C4-2B (cell line): ENCODE results near the gene STK32C.
A peak's percentile ranks its signal among the peaks of the same experiment; 100 is the strongest.
"Not testable (repeated sequence)": the region's sequence is repeated elsewhere in the genome, so short reads cannot be mapped to it uniquely, and the experiment has no call there.

Experiments used
- H3K27ac ChIP-seq: fragments of 450-650 bp; 2 replicates; pipeline ENCODE4 v1.5.1; 2017
- ZFX ChIP-seq: fragments of 450-650 bp; IDR thresholded peaks from 2 replicates; pipeline ENCODE4 v1.6.1; 2017
- TF ChIP-seq, protein P1 (sequence below): fragments of 450-650 bp; conservative IDR thresholded peaks from 2 replicates; pipeline ENCODE4 v1.5.1; 2017; ENCODE audit warnings: mild to moderate bottlenecking

The STK32C gene

DNA sequence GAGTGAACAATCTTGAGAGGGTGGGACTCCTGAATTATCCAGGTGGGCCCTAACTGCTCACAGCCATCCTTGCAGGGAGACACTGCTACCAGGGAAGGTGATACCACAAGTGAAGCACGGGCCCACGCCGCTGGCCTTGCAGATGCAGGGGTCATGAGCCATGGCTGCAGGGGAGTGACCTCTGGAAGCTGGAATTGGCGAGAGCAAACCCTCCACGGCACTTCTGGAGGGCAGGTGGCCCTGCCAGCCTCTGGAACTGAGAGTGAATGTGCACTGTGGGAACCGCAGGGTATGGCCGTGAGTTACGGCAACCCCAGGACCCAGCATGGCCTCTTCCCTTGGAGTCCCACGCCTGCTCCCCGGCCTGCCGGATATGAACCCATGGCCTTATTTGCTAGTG, 37.5 kb downstream of the STK32C start:
- H3K27ac ChIP-seq: no peak overlapping the region
- no peak for TF ChIP-seq ZFX
- TF ChIP-seq, protein P1, sequence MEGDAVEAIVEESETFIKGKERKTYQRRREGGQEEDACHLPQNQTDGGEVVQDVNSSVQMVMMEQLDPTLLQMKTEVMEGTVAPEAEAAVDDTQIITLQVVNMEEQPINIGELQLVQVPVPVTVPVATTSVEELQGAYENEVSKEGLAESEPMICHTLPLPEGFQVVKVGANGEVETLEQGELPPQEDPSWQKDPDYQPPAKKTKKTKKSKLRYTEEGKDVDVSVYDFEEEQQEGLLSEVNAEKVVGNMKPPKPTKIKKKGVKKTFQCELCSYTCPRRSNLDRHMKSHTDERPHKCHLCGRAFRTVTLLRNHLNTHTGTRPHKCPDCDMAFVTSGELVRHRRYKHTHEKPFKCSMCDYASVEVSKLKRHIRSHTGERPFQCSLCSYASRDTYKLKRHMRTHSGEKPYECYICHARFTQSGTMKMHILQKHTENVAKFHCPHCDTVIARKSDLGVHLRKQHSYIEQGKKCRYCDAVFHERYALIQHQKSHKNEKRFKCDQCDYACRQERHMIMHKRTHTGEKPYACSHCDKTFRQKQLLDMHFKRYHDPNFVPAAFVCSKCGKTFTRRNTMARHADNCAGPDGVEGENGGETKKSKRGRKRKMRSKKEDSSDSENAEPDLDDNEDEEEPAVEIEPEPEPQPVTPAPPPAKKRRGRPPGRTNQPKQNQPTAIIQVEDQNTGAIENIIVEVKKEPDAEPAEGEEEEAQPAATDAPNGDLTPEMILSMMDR: no peak

DNA sequence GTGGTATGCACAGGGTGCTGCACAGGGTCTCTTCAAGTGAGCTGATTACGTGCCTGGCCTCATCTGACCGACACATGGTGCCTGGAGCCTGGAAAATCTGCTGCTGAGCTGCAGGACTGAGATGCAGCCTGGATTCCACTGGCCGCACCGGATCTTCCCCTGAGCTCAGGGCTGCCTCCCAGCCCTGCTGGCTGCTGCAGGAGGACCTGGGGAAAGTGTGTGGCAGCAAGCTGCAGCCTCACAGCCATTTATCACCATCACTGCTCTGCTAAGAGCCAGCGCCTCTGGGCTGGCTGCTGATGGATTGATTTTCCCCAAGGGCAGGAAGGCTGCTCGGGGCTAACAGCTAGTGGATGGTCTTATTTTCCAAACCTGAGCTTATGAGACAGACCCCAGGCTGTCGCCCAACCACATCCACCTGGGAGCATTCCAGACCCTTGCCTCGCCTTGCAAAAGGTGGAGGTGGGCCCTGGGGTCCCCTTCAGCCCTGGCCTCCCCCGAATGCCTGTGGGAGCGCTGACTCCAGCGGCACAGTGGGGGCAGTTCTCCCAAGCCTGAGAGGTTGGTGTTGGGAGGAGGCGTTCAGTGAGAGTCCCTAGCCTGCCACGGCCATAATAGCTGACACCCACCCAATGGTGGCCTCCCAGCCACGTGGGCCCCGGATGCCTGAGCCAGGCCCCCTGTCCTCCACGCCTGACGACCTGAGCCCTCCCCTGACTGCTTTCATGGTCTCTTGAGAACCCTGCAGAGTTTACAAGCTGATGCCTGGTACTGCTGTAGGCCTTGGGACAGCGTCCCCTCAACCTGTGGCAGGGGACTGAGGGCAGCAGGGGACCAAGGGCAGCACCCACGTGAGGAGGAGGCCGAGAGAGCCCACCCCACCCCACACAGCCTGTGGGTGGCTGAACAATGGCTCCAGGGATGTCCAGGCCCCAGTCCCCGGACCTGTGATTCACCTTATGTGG, 38.2 kb downstream of the STK32C start:
- no peak overlapping the region for H3K27ac ChIP-seq

DNA sequence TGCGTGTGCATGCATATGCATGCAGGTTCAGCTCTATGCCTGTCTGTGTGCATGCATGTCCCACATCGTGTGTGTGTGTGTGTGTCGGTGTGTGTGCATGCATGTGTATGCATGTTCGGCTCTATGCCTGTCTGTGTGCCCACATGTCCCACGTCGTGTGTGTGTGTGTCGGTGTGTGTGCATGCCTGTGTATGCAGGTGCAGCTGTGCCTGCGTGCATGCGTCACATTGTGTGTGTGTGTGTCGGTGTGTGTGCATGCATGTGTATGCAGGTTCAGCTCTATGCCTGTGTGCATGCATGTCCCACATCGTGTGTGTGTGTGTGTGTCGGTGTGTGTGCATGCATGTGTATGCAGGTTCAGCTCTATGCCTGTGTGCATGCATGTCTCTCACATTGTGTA, 39.8 kb downstream of the STK32C start:
- H3K27ac ChIP-seq: not testable (repeated sequence)

More for the DNA sequence above, 38.2 kb downstream of the STK32C start:
- TF ChIP-seq ZFX: no peak
- TF ChIP-seq, protein P1: no peak

DNA sequence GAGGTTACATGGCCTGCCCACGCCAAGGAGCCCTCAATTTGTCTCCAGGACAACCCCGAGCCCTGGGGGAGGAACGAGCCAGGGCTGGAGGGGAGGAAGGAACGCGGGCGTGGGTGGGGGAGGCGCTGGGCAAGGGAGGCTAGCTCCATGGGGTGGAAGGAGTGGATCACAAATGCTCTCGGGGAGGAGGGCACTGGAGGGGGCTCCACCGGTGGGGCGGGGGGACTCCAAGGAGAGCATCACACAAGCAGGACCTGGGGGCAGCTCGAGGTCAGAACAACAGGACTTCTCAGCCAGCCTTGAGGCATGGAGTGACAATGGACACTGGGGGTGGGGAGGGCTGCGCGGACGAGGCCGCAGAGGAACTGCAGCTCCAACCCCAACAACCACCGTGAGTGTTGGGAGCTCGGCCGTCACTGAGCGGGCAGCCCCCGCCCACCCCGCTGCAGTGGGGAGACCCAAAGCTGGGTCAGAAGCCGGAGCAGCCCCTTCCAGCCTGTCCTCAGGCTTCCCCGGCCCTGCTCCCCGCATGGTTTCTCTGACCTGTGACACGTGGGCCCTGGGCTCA, 41.1 kb downstream of the STK32C start:
- TF ChIP-seq, protein P1: no peak
- TF ChIP-seq ZFX: no peak
- H3K27ac ChIP-seq: peak overlapping the region; percentile 6; the same call in 1 of the 2 replicates

DNA sequence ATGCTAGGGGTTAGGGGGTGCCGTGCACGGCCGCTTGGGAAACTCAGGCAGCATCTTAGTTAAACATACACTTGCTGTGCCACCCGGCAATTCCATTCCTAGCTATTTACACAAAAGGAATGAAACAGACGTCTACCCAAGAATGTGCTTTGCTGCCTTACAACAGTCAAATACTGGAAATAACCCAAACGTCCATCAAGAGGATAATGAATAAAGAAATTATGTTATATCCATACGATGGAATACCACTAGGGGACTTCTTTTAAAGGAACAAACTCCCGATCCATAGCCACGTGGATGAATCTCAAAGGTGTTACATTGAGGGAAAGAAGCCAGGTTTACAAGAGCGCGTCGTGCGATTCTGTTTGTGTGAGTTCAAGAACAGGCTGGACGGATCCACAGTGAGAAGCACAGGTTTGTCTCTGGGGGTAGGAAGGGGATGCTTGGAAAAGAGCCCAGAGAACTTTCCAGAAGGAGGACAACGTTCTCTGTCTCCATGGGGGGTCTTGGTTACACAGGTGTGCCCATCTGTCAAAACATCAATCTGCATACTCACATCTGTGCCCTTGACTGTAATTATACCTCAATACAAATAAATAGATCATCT, 41.8 kb downstream of the STK32C start:
- H3K27ac ChIP-seq: peak overlapping the region; percentile 34
- TF ChIP-seq, protein P1: no peak
- TF ChIP-seq ZFX: no peak

DNA sequence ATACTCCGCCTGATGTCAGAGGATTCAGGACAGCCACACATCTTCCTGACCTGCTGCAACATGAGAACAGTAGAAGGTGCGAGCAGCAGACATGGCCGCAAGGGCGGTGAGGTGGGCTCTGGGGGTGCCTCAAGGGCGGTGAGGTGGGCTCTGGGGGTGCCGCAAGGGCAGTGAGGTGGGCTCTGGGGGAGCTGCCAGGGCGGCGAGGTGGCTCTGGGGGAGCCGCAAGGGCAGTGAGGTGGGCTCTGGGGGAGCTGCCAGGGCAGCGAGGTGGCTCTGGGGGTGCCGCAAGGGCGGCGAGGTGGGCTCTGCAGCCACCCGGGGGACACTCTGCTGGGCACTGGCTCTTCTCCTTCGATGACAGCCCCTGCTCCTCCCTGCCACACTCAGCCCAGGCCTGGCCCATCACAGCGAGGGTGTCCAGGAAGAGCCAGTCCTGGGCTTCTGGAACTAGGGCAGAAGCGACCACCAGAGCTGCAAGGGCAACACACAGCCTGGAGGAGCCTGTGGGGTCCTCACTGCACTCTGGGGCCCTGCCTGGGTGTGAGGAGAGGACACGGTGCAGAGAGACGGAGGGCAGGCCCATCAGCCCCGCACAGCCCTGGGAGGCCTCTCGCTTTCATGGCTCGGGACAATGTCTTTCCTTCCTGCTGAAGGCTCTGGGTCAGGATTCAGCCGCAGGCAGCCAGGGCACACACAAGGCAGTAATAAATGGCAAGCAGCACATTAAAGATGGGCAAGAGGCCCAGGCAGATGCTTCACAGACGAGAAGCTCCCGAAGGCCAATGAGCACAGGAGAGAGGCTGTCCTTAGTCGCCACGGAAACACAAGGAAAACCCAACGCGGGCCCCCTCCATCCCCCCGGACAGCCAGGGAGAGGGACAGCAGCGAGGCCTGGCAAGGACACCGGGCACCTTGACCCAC, 42.5 kb downstream of the STK32C start:
- TF ChIP-seq ZFX: no peak
- TF ChIP-seq, protein P1: no peak
- peak overlapping the region; percentile 34 for H3K27ac ChIP-seq

DNA sequence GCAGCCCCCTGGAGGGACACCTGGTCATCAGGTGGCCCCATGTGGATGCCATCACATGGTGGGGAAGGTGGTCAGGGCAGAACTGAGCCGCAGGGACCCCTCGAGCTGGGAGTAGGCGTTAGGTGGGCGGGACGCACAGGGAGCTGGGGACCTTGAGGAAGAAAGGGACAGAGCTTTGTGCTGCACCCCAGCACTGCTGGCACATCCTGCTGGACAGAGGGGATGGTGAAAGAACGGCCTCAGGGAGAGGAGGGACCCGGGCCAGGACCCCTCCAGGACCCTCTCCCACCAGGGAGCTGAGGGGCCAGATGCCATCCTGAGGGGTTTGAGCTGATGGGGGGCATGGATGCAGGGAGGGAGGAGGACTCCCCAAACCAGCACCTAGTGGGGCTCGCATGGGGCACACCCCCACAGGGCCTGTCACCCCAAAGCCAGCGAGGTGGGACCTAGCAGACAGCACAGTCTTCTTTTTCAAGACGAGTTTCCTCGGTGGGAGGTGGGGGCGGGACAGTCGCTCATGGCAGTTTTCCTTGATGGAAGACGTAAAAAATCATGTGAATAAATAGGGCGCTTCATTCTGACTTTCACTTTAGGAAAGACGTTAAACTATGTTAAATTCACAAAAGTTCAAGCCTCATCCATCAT, 43.3 kb downstream of the STK32C start:
- no peak overlapping the region for H3K27ac ChIP-seq
- no peak for TF ChIP-seq ZFX
- TF ChIP-seq, protein P1: no peak
